WTC11 (cell line): Measurements from ENCODE around the gene CDH13. TPM values are rescaled to one million over a fixed set of nuclear protein-coding genes. Genes with fewer than 3 reads are reported as not detected.
A peak's percentile ranks its signal among the peaks of the same experiment; 100 is the strongest.

Experiments used
- ATAC-seq: fragments of 200-7000 bp; cut with Tn5 transposase; 2 replicates; pipeline ENCODE4 v1.10.0; 2021; ENCODE audit warnings: mild to moderate bottlenecking, moderate library complexity
- CTCF ChIA-PET: fragments of 300-600 bp; sonication (Branson Sonifier 250); formaldehyde crosslinking; loops from one replicate; lab custom pipeline; 2021; ENCODE audit warnings: antibody characterized with exemption; lab: Charles Lee
- POLR2A ChIA-PET: fragments of 350-600 bp; sonication (Branson Sonifier 250); formaldehyde crosslinking; loops from one replicate; lab custom pipeline; 2021; ENCODE audit warnings: antibody characterized with exemption; lab: Charles Lee
- DNase-seq: peaks from one replicate; pipeline ENCODE4 v3.0.0; 2021; ENCODE audit warnings: low spot score
- H3K27ac Mint-ChIP-seq: 2 replicates; pipeline ENCODE4 v1.8.0; 2021; ENCODE audit warnings: mixed read lengths
- H3K27me3 Mint-ChIP-seq: 2 replicates; pipeline ENCODE4 v1.8.0; 2021; ENCODE audit warnings: low read depth, mild to moderate bottlenecking, moderate library complexity, mixed read lengths
- H3K36me3 Mint-ChIP-seq: 2 replicates; pipeline ENCODE4 v1.8.0; 2021; ENCODE audit warnings: mixed read lengths
- H3K4me1 Mint-ChIP-seq: 2 replicates; pipeline ENCODE4 v1.8.0; 2022; ENCODE audit warnings: mixed read lengths
- H3K4me3 Mint-ChIP-seq: 2 replicates; pipeline ENCODE4 v1.8.0; 2021; ENCODE audit warnings: mild to moderate bottlenecking, moderate library complexity, mixed read lengths
- H3K9me3 Mint-ChIP-seq: 2 replicates; pipeline ENCODE4 v1.8.0; 2021; ENCODE audit warnings: mixed read lengths
- CBFB ChIP-seq: sonication (generic); formaldehyde crosslinking; IDR thresholded peaks from 2 replicates; pipeline ENCODE4 v1.8.1; 2022; ENCODE audit warnings: mild to moderate bottlenecking, low read depth, missing genetic modification reagents
- E2F5 ChIP-seq: sonication (generic); formaldehyde crosslinking; IDR thresholded peaks from 2 replicates; pipeline ENCODE4 v1.8.1; 2022; ENCODE audit warnings: mild to moderate bottlenecking, moderate library complexity, missing genetic modification reagents
- EMX1 ChIP-seq: fragments of 250-450 bp; sonication (Bioruptor Pico); IDR thresholded peaks from 2 replicates; pipeline ENCODE4 v1.8.0; 2021; ENCODE audit warnings: mild to moderate bottlenecking
- FOXP1 ChIP-seq: sonication (generic); formaldehyde crosslinking; IDR thresholded peaks from 2 replicates; pipeline ENCODE4 v1.8.0; 2022; ENCODE audit warnings: missing genetic modification reagents, mild to moderate bottlenecking, moderate library complexity, borderline replicate concordance
- HMGA2 ChIP-seq: fragments of 250-450 bp; sonication (Bioruptor Pico); IDR thresholded peaks from 2 replicates; pipeline ENCODE4 v1.4.0; 2021; ENCODE audit warnings: mild to moderate bottlenecking, moderate library complexity
- IRF1 ChIP-seq: sonication (generic); formaldehyde crosslinking; IDR thresholded peaks from 2 replicates; pipeline ENCODE4 v1.8.0; 2023; ENCODE audit warnings: missing genetic modification reagents
- JUN ChIP-seq: sonication (generic); formaldehyde crosslinking; IDR thresholded peaks from 2 replicates; pipeline ENCODE4 v1.8.0; 2023; ENCODE audit warnings: mild to moderate bottlenecking, missing genetic modification reagents
- PREB ChIP-seq: sonication (generic); formaldehyde crosslinking; IDR thresholded peaks from 2 replicates; pipeline ENCODE4 v1.8.1; 2022; ENCODE audit warnings: mild to moderate bottlenecking, missing genetic modification reagents, moderate library complexity, borderline replicate concordance
- RELA ChIP-seq: sonication (generic); formaldehyde crosslinking; IDR thresholded peaks from 2 replicates; pipeline ENCODE4 v1.8.1; 2022; ENCODE audit warnings: missing genetic modification reagents, mild to moderate bottlenecking, borderline replicate concordance
- RORB ChIP-seq: fragments of 250-450 bp; sonication (Bioruptor Pico); IDR thresholded peaks from 2 replicates; pipeline ENCODE4 v1.9.0; 2021; ENCODE audit warnings: mild to moderate bottlenecking
- SMAD4 ChIP-seq: sonication (generic); formaldehyde crosslinking; IDR thresholded peaks from 2 replicates; pipeline ENCODE4 v1.8.0; 2022; ENCODE audit warnings: mild to moderate bottlenecking, missing genetic modification reagents
- ZMAT4 ChIP-seq: fragments of 250-450 bp; sonication (Bioruptor Pico); IDR thresholded peaks from 2 replicates; pipeline ENCODE4 v1.9.0; 2021; ENCODE audit warnings: mild to moderate bottlenecking
- ZNF121 ChIP-seq: sonication (generic); formaldehyde crosslinking; IDR thresholded peaks from 2 replicates; pipeline ENCODE4 v1.8.0; 2023; ENCODE audit warnings: missing genetic modification reagents
- ZNF232 ChIP-seq: sonication (generic); formaldehyde crosslinking; IDR thresholded peaks from 2 replicates; pipeline ENCODE4 v1.8.0; 2022; ENCODE audit warnings: mild to moderate bottlenecking, missing genetic modification reagents
- ZNF263 ChIP-seq: sonication (generic); formaldehyde crosslinking; IDR thresholded peaks from 2 replicates; pipeline ENCODE4 v1.8.1; 2022; ENCODE audit warnings: low read depth, mild to moderate bottlenecking, moderate library complexity, missing genetic modification reagents
- ZNF396 ChIP-seq: fragments of 250-450 bp; sonication (Bioruptor Pico); IDR thresholded peaks from 2 replicates; pipeline ENCODE4 v1.8.0; 2021; ENCODE audit warnings: mild to moderate bottlenecking, moderate library complexity, borderline replicate concordance
- ZNF416 ChIP-seq: fragments of 250-450 bp; sonication (Bioruptor Pico); IDR thresholded peaks from 2 replicates; pipeline ENCODE4 v1.9.0; 2021; ENCODE audit warnings: mild to moderate bottlenecking, inconsistent platforms
- ZNF423 ChIP-seq: fragments of 250-450 bp; sonication (Bioruptor Pico); IDR thresholded peaks from 2 replicates; pipeline ENCODE4 v2.1.2; 2022; ENCODE audit warnings: mild to moderate bottlenecking, moderate library complexity
- ZNF671 ChIP-seq: fragments of 250-450 bp; sonication (Bioruptor Pico); IDR thresholded peaks from 2 replicates; pipeline ENCODE4 v1.8.0; 2021; ENCODE audit warnings: mild to moderate bottlenecking
- total RNA-seq: library from RNA; stranded (reverse); gene quantifications from 3 replicates; pipeline ENCODE4 v1.2.3, GENCODE V29; 2021
- TF ChIP-seq, protein P1 (sequence below): sonication (generic); formaldehyde crosslinking; IDR thresholded peaks from 2 replicates; pipeline ENCODE4 v1.8.0; 2023; ENCODE audit warnings: missing genetic modification reagents, mild to moderate bottlenecking, borderline replicate concordance
- TF ChIP-seq, protein P2 (sequence below): sonication (generic); formaldehyde crosslinking; IDR thresholded peaks from 2 replicates; pipeline ENCODE4 v1.8.0; 2022; ENCODE audit warnings: missing genetic modification reagents
- TF ChIP-seq, protein P3 (sequence below): fragments of 250-450 bp; sonication (Bioruptor Pico); conservative IDR thresholded peaks from 2 replicates; pipeline ENCODE4 v1.9.0; 2021; ENCODE audit warnings: mild to moderate bottlenecking

CDH13 gene
- total RNA-seq, 1 experiment from 2014 or later: 0.81 TPM

GRCh38 chr16:83312015-83312717 is 685.4 kb downstream of the CDH13 start:
- Mint-ChIP-seq H3K36me3 (no peaks in the 10 kb centered on the region), H3K27ac (no peak overlapping the region), H3K27me3 (no peaks in the 10 kb centered on the region; the same call in 1 of the 2 replicates), H3K9me3 (no peaks in the 10 kb centered on the region), H3K4me1 (peaks cover 2% of the 10 kb centered on the region), H3K4me3 (no peak overlapping the region)
- TF ChIP-seq CBFB (CRISPR knock-in tag) (no peak), ZNF263 (CRISPR knock-in tag) (no peak), PREB (no peak), RORB (no peak), ZNF121 (CRISPR knock-in tag) (no peak), JUN (CRISPR knock-in tag) (no peak), ZMAT4 (no peak), ZNF671 (no peak)
- TF ChIP-seq, protein P1, sequence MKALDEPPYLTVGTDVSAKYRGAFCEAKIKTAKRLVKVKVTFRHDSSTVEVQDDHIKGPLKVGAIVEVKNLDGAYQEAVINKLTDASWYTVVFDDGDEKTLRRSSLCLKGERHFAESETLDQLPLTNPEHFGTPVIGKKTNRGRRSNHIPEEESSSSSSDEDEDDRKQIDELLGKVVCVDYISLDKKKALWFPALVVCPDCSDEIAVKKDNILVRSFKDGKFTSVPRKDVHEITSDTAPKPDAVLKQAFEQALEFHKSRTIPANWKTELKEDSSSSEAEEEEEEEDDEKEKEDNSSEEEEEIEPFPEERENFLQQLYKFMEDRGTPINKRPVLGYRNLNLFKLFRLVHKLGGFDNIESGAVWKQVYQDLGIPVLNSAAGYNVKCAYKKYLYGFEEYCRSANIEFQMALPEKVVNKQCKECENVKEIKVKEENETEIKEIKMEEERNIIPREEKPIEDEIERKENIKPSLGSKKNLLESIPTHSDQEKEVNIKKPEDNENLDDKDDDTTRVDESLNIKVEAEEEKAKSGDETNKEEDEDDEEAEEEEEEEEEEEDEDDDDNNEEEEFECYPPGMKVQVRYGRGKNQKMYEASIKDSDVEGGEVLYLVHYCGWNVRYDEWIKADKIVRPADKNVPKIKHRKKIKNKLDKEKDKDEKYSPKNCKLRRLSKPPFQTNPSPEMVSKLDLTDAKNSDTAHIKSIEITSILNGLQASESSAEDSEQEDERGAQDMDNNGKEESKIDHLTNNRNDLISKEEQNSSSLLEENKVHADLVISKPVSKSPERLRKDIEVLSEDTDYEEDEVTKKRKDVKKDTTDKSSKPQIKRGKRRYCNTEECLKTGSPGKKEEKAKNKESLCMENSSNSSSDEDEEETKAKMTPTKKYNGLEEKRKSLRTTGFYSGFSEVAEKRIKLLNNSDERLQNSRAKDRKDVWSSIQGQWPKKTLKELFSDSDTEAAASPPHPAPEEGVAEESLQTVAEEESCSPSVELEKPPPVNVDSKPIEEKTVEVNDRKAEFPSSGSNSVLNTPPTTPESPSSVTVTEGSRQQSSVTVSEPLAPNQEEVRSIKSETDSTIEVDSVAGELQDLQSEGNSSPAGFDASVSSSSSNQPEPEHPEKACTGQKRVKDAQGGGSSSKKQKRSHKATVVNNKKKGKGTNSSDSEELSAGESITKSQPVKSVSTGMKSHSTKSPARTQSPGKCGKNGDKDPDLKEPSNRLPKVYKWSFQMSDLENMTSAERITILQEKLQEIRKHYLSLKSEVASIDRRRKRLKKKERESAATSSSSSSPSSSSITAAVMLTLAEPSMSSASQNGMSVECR (CRISPR knock-in tag): no peak
- ATAC-seq (peak; percentile 57), DNase-seq (no peak)
- ChIA-PET CTCF (interaction anchor here (0.6 to 1.3 kb wide), 4 partner anchors 17 to 88 kb away, joined by 3 to 4 read pairs (median 4); no protein-coding TSS in a partner anchor), POLR2A (no interaction called here)

- no peaks in the 10 kb centered on the region for H3K9me3 Mint-ChIP-seq
- no peaks in the 10 kb centered on the region; the same call in 1 of the 2 replicates for H3K4me1 Mint-ChIP-seq
- no peaks in the 10 kb centered on the region; the same call in 1 of the 2 replicates for H3K27me3 Mint-ChIP-seq
- ATAC-seq: no peak
- ChIA-PET CTCF (interaction anchor here (0.6 to 1.3 kb wide), 4 partner anchors 16 to 89 kb away, joined by 3 to 4 read pairs (median 3); no protein-coding TSS in a partner anchor), POLR2A (no interaction called here)
- DNase-seq: no peak
- H3K27ac Mint-ChIP-seq: no peak overlapping the region
- no peak overlapping the region for H3K4me3 Mint-ChIP-seq
- no peaks in the 10 kb centered on the region for H3K36me3 Mint-ChIP-seq
- TF ChIP-seq ZNF423 (no peak), ZNF416 (CRISPR knock-in tag) (no peak), FOXP1 (CRISPR knock-in tag) (no peak), ZNF396 (CRISPR knock-in tag) (no peak), E2F5 (CRISPR knock-in tag) (no peak), EMX1 (CRISPR knock-in tag) (no peak), ZNF232 (CRISPR knock-in tag) (no peak), IRF1 (no peak), RELA (no peak), HMGA2 (CRISPR knock-in tag) (no peak), SMAD4 (CRISPR knock-in tag) (no peak)
- TF ChIP-seq, protein P2, sequence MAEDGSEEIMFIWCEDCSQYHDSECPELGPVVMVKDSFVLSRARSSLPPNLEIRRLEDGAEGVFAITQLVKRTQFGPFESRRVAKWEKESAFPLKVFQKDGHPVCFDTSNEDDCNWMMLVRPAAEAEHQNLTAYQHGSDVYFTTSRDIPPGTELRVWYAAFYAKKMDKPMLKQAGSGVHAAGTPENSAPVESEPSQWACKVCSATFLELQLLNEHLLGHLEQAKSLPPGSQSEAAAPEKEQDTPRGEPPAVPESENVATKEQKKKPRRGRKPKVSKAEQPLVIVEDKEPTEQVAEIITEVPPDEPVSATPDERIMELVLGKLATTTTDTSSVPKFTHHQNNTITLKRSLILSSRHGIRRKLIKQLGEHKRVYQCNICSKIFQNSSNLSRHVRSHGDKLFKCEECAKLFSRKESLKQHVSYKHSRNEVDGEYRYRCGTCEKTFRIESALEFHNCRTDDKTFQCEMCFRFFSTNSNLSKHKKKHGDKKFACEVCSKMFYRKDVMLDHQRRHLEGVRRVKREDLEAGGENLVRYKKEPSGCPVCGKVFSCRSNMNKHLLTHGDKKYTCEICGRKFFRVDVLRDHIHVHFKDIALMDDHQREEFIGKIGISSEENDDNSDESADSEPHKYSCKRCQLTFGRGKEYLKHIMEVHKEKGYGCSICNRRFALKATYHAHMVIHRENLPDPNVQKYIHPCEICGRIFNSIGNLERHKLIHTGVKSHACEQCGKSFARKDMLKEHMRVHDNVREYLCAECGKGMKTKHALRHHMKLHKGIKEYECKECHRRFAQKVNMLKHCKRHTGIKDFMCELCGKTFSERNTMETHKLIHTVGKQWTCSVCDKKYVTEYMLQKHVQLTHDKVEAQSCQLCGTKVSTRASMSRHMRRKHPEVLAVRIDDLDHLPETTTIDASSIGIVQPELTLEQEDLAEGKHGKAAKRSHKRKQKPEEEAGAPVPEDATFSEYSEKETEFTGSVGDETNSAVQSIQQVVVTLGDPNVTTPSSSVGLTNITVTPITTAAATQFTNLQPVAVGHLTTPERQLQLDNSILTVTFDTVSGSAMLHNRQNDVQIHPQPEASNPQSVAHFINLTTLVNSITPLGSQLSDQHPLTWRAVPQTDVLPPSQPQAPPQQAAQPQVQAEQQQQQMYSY: no peak
- TF ChIP-seq, protein P3, sequence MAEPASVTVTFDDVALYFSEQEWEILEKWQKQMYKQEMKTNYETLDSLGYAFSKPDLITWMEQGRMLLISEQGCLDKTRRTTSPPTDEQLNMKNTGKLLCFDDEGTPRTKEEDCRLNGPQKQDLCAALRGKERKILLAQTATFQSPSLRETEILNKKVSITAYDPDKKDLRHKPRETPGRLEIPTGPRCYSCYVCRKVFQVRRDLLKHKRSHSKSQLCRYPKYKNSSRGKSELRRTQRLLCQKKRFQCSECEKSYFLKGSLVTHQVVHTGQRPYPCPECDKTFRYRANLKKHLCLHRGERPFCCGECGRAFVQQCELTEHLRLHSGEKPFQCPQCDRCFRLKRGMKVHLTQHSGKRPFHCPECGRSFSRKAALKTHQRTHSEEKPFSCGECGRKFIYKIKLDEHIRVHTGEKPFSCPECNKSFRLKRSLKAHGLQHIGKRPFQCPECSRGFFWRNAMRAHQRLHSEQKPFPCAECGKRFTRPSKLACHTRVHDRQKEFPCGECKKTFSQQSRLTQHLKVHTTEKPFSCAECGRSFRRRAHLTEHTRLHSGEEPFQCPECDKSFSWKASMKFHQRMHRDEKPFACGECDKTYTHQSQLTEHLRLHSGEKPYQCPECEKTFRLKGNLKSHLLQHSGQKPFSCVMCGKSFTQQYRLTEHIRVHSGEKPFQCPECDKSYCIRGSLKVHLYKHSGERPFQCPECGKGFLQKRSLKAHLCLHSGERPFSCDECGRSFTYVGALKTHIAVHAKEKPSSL (CRISPR knock-in tag): no peak
Measured at GRCh38 chr16:83312718-83313245, 686.0 kb downstream of the CDH13 start.
